Loucy (cell line): ENCODE measurements around the gene MICAL3.

ENCODE experiments used
- H2AFZ ChIP-seq: fragments of 200-600 bp; sonication (generic); 2 replicates; pipeline ENCODE4 v1.6.0; 2016; ENCODE audit warnings: antibody characterized with exemption, mild to moderate bottlenecking, low read length, moderate library complexity
- H3F3A ChIP-seq: fragments of 200-600 bp; 2 replicates; pipeline ENCODE4 v1.6.0; 2016; ENCODE audit warnings: antibody characterized with exemption, low read depth, mild to moderate bottlenecking
- H3K27me3 ChIP-seq: fragments of 200-600 bp; sonication (generic); 2 replicates; pipeline ENCODE4 v1.6.1; 2014; ENCODE audit warnings: low read length, mild to moderate bottlenecking; ENCODE audit not compliant: insufficient read depth, poor library complexity, severe bottlenecking
- H3K36me3 ChIP-seq: fragments of 200-600 bp; sonication (generic); 2 replicates; pipeline ENCODE4 v1.6.1; 2016; ENCODE audit warnings: low read length; ENCODE audit not compliant: insufficient read depth
- H3K4me1 ChIP-seq: fragments of 200-600 bp; sonication (generic); 2 replicates; pipeline ENCODE4 v1.5.1; 2014; ENCODE audit warnings: low read length, mild to moderate bottlenecking; ENCODE audit not compliant: insufficient read depth, poor library complexity, severe bottlenecking
- H3K4me2 ChIP-seq: fragments of 200-600 bp; sonication (generic); 2 replicates; pipeline ENCODE4 v1.6.0; 2014; ENCODE audit warnings: antibody characterized with exemption, low read length, low read depth, mild to moderate bottlenecking; ENCODE audit not compliant: poor library complexity, severe bottlenecking
- H3K4me3 ChIP-seq: fragments of 200-600 bp; sonication (generic); 2 replicates; pipeline ENCODE4 v1.5.1; 2014; ENCODE audit warnings: low read length, mild to moderate bottlenecking, mixed read lengths; ENCODE audit not compliant: poor library complexity, severe bottlenecking
- H3K79me2 ChIP-seq: fragments of 200-600 bp; sonication (generic); 2 replicates; pipeline ENCODE4 v1.6.1; 2014; ENCODE audit warnings: low read length; ENCODE audit not compliant: insufficient read depth
- H3K9ac ChIP-seq: fragments of 200-600 bp; sonication (generic); 2 replicates; pipeline ENCODE4 v1.6.0; 2014; ENCODE audit warnings: mild to moderate bottlenecking, low read depth, low read length, moderate library complexity; ENCODE audit not compliant: poor library complexity, severe bottlenecking
- H3K9me2 ChIP-seq: fragments of 200-600 bp; sonication (generic); replicated peaks from 2 replicates; pipeline ENCODE4 v1.6.1; 2016; ENCODE audit warnings: low read depth, low read length, mixed read lengths
- H3K9me3 ChIP-seq: fragments of 200-600 bp; sonication (generic); 2 replicates; pipeline ENCODE4 v1.6.1; 2014; ENCODE audit warnings: mild to moderate bottlenecking, antibody characterized with exemption, low read length, low read depth; ENCODE audit not compliant: insufficient read depth
- H4K20me1 ChIP-seq: fragments of 200-600 bp; sonication (generic); 2 replicates; pipeline ENCODE4 v1.6.0; 2014; ENCODE audit warnings: antibody characterized with exemption, low read length, mild to moderate bottlenecking; ENCODE audit not compliant: insufficient read depth, poor library complexity, severe bottlenecking
- EZH2phosphoT487 ChIP-seq: fragments of 200-600 bp; IDR thresholded peaks from 2 replicates; pipeline ENCODE4 v1.6.1; 2018; ENCODE audit warnings: antibody characterized with exemption, mild to moderate bottlenecking, moderate library complexity, borderline replicate concordance
- TF ChIP-seq, protein P1 (sequence below): fragments of 200-600 bp; sonication (generic); conservative IDR thresholded peaks from 2 replicates; pipeline ENCODE4 v1.5.1; 2014; ENCODE audit warnings: mild to moderate bottlenecking, antibody characterized with exemption, low read length

MICAL3 gene

GRCh38 chr22:18063306-18063705 lies 38.9 kb upstream of the MICAL3 start:
- H3K9me2 ChIP-seq = no peaks in the 10 kb centered on the region
- no peak overlapping the region for H3K9ac ChIP-seq
- H3K4me3 ChIP-seq = no peak overlapping the region
- no peaks in the 10 kb centered on the region for H4K20me1 ChIP-seq
- H2AFZ ChIP-seq = no peak overlapping the region
- no peaks in the 10 kb centered on the region for H3K4me1 ChIP-seq
- no peaks in the 10 kb centered on the region for H3K79me2 ChIP-seq
- no peaks in the 10 kb centered on the region for H3K9me3 ChIP-seq
- no peak overlapping the region for H3K4me2 ChIP-seq
- no peaks in the 10 kb centered on the region for H3F3A ChIP-seq
- no peak for TF ChIP-seq EZH2phosphoT487
- TF ChIP-seq, protein P1, sequence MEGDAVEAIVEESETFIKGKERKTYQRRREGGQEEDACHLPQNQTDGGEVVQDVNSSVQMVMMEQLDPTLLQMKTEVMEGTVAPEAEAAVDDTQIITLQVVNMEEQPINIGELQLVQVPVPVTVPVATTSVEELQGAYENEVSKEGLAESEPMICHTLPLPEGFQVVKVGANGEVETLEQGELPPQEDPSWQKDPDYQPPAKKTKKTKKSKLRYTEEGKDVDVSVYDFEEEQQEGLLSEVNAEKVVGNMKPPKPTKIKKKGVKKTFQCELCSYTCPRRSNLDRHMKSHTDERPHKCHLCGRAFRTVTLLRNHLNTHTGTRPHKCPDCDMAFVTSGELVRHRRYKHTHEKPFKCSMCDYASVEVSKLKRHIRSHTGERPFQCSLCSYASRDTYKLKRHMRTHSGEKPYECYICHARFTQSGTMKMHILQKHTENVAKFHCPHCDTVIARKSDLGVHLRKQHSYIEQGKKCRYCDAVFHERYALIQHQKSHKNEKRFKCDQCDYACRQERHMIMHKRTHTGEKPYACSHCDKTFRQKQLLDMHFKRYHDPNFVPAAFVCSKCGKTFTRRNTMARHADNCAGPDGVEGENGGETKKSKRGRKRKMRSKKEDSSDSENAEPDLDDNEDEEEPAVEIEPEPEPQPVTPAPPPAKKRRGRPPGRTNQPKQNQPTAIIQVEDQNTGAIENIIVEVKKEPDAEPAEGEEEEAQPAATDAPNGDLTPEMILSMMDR = no peak
- no peaks in the 10 kb centered on the region for H3K27me3 ChIP-seq
- H3K36me3 ChIP-seq = no peaks in the 10 kb centered on the region

- H3K36me3 ChIP-seq = no peaks in the 10 kb centered on the region
- H3K79me2 ChIP-seq = no peaks in the 10 kb centered on the region
- TF ChIP-seq, protein P1 = no peak
- no peak for TF ChIP-seq EZH2phosphoT487
- no peaks in the 10 kb centered on the region for H3K4me1 ChIP-seq
- no peak overlapping the region for H3K4me2 ChIP-seq
- no peaks in the 10 kb centered on the region for H3K9me2 ChIP-seq
- H2AFZ ChIP-seq = no peak overlapping the region
- no peak overlapping the region for H3K4me3 ChIP-seq
- no peaks in the 10 kb centered on the region for H3K9me3 ChIP-seq
- H3F3A ChIP-seq = no peaks in the 10 kb centered on the region
- H4K20me1 ChIP-seq = no peaks in the 10 kb centered on the region
- no peak overlapping the region for H3K9ac ChIP-seq
- H3K27me3 ChIP-seq = no peaks in the 10 kb centered on the region
These were observed 38.1 kb upstream of the MICAL3 start for GRCh38 chr22:18062421-18062820.

- Histone ChIP-seq H3K4me3 (no peak overlapping the region), H3K9ac (no peak overlapping the region), H3K9me2 (no peaks in the 10 kb centered on the region), H3K36me3 (no peaks in the 10 kb centered on the region), H2AFZ (no peak overlapping the region), H3F3A (no peaks in the 10 kb centered on the region), H3K9me3 (no peaks in the 10 kb centered on the region), H3K79me2 (no peaks in the 10 kb centered on the region), H3K4me1 (no peaks in the 10 kb centered on the region), H3K4me2 (no peak overlapping the region), H4K20me1 (no peaks in the 10 kb centered on the region), H3K27me3 (no peaks in the 10 kb centered on the region)
- no peak for TF ChIP-seq EZH2phosphoT487
- TF ChIP-seq, protein P1 = no peak
These were observed 36.6 kb upstream of the MICAL3 start for GRCh38 chr22:18060646-18061620.
